IgD-negative memory B cell (primary cell): ENCODE results near the gene FBXO8. TPM values are rescaled to one million over a fixed set of nuclear protein-coding genes. Genes with fewer than 3 reads are reported as not detected.
"Not testable (repeated sequence)": the region's sequence is repeated elsewhere in the genome, so short reads cannot be mapped to it uniquely, and the experiment has no call there.

Source experiments
- H3K27ac Mint-ChIP-seq, 3 donors: one replicate each; pipeline ENCODE4 v1.8.0; 2020 to 2022; ENCODE audit warnings: mild to moderate bottlenecking in 3 of 3, mixed read lengths in 3 of 3, moderate library complexity in 1 of 3
- H3K27me3 Mint-ChIP-seq: one replicate; pipeline ENCODE4 v1.8.0; 2021; ENCODE audit warnings: mixed read lengths
- H3K36me3 Mint-ChIP-seq: one replicate; pipeline ENCODE4 v1.8.0; 2020; ENCODE audit warnings: mild to moderate bottlenecking, mixed read lengths
- H3K4me1 Mint-ChIP-seq, 3 donors: one replicate each; pipeline ENCODE4 v1.8.0; 2020 to 2022; ENCODE audit warnings: mixed read lengths in 3 of 3, mild to moderate bottlenecking in 1 of 3
- H3K4me3 Mint-ChIP-seq, 4 donors: one replicate each; pipeline ENCODE4 v1.8.0; 2020 to 2022; ENCODE audit warnings: mild to moderate bottlenecking in 4 of 4, mixed read lengths in 4 of 4, moderate library complexity in 3 of 4
- H3K9me3 Mint-ChIP-seq, 3 donors: one replicate each; pipeline ENCODE4 v1.8.0; 2020 to 2021; ENCODE audit warnings: mixed read lengths in 3 of 3, mild to moderate bottlenecking in 1 of 3
- polyA plus RNA-seq: library from polyadenylated mRNA; unstranded; fragments of 300-500 nt; fragmentation: Illumina TruSeq; gene quantifications from one replicate; pipeline ENCODE4 v1.2.3, GENCODE V29; 2021

Gene FBXO8
- polyA plus RNA-seq, 1 donor from 2014 or later, result 16.0 TPM

DNA sequence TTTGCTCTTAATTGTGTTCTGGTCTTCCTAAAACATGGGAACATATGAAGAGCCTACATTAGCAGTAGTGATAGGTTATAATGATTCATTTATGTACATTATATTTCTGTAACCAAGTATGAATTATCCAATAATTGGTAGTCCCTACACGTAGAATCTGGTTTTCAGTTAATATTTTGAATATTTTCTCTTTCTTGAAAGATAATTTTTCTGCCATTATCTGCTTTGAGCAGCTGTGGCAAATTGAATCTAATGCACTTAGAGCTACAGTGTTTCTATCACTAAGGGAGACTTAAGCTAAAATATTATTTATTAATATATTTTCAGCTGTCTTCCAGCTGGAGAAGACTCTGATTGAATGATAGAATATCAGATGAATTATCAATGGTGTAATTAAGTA, 21.2 kb upstream of the FBXO8 start:
- Mint-ChIP-seq H3K36me3 (peaks cover 22% of the 10 kb centered on the region), H3K4me1 (peaks cover 0 to 2% (median 2%) of the 10 kb centered on the region in 3 donors), H3K27me3 (no peaks in the 10 kb centered on the region), H3K27ac (no peak overlapping the region), H3K4me3 (no peak overlapping the region), H3K9me3 (no peaks in the 10 kb centered on the region)

DNA sequence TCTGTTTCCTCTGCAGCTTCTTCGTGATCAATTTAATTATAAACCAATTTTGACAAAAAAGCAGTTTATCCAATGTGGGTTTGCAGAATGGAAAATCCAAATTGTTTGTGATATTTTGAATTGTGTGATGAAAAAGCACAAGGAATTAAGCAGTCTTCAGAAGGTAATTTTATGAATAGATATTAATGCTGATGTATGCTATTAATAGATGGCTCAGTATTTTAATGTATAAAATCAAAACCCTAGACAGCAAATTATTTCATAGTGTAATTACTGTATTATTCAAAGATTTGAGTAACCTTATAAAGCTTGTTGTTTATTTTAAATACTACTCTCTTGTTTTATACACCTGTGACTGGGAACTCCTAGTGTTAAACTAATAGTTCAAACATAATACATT, 20.2 kb upstream of the FBXO8 start:
- H3K27me3 Mint-ChIP-seq, result no peaks in the 10 kb centered on the region
- peaks cover 0 to 2% (median 2%) of the 10 kb centered on the region in 3 donors for H3K4me1 Mint-ChIP-seq
- H3K4me3 Mint-ChIP-seq, result no peak overlapping the region
- peaks cover 24% of the 10 kb centered on the region for H3K36me3 Mint-ChIP-seq
- no peak overlapping the region for H3K27ac Mint-ChIP-seq
- H3K9me3 Mint-ChIP-seq, result no peaks in the 10 kb centered on the region

DNA sequence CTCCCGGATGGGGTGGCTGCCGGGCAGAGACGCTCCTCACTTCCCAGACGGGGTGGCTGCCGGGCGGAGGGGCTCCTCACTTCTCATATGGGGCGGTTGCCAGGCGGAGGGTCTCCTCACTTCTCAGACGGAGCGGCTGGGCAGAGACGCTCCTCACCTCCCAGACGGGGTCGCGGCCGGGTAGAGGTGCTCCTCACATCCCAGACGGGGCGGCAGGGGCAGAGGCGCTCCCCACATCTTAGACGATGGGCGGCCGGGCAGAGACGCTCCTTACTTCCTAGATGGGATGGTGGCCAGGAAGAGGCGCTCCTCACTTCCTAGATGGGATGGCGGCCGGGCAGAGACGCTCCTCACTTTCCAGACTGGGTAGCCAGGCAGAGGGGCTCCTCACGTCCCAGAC, 11.7 kb upstream of the FBXO8 start:
- peaks cover 4 to 15% (median 8%) of the 10 kb centered on the region in 3 donors for H3K4me1 Mint-ChIP-seq
- H3K27me3 Mint-ChIP-seq, H3K27ac Mint-ChIP-seq, H3K4me3 Mint-ChIP-seq: not testable (repeated sequence)
- peaks cover 4 to 18% (median 6%) of the 10 kb centered on the region in 3 donors for H3K9me3 Mint-ChIP-seq
- H3K36me3 Mint-ChIP-seq, result peaks cover 24% of the 10 kb centered on the region

- Mint-ChIP-seq H3K4me1 (peaks cover 4 to 15% (median 8%) of the 10 kb centered on the region in 3 donors), H3K36me3 (peaks cover 19% of the 10 kb centered on the region), H3K9me3 (peaks cover 4 to 18% (median 6%) of the 10 kb centered on the region in 3 donors)
- H3K4me3 Mint-ChIP-seq, H3K27me3 Mint-ChIP-seq, H3K27ac Mint-ChIP-seq: not testable (repeated sequence)
Measured at GRCh38 chr4:174294641-174295040, 11.2 kb upstream of the FBXO8 start.

DNA sequence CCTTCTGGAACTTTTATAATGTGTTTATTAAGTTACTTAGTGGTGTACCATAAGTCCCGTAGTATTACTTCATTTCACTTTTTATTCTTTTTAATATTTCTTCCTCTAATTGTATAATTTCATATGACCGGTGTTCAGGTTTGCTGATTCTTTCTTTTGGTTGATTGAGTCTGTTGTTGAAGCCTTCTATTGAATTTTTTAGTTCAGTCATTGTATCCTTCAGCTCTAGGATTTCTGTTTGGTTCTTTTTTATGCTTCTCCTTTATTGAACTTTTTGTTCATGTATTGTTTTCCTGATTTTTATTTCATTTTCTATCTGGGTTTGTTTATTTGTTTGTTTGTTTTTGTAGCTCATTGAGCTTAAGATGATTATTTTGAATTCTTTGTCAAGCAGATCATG, 9.0 kb upstream of the FBXO8 start:
- Mint-ChIP-seq H3K27me3 (no peaks in the 10 kb centered on the region), H3K27ac (peak overlapping the region in 1 of 3 donors; percentile 93), H3K4me3 (no peak overlapping the region), H3K4me1 (peaks cover 7 to 20% (median 12%) of the 10 kb centered on the region in 3 donors), H3K36me3 (peaks cover 18% of the 10 kb centered on the region), H3K9me3 (peaks cover 4 to 18% (median 6%) of the 10 kb centered on the region in 3 donors)

GRCh38 chr4:174286870-174287269, 3.4 kb upstream of the FBXO8 start:
- no peaks in the 10 kb centered on the region for H3K27me3 Mint-ChIP-seq
- H3K4me3 Mint-ChIP-seq, result peak overlapping the region in 1 of 4 donors; percentile 72
- H3K27ac Mint-ChIP-seq, result no peak overlapping the region
- H3K4me1 Mint-ChIP-seq, result peaks cover 32 to 36% (median 33%) of the 10 kb centered on the region in 3 donors
- peaks cover 9% of the 10 kb centered on the region for H3K36me3 Mint-ChIP-seq
- peaks cover 0 to 5% (median 4%) of the 10 kb centered on the region in 3 donors for H3K9me3 Mint-ChIP-seq

- Mint-ChIP-seq H3K9me3 (no peaks in the 10 kb centered on the region), H3K4me3 (peak overlapping the region; percentile 88 to 100 (median 98)), H3K27ac (peak overlapping the region; percentile 91 to 100 (median 99)), H3K4me1 (peaks cover 34 to 47% (median 34%) of the 10 kb centered on the region in 3 donors), H3K27me3 (no peaks in the 10 kb centered on the region), H3K36me3 (peaks cover 10% of the 10 kb centered on the region)
Measured at GRCh38 chr4:174284487-174284886, 1.0 kb upstream of the FBXO8 start.

GRCh38 chr4:174282836-174283506, 496 bp downstream of the FBXO8 start:
- H3K36me3 Mint-ChIP-seq, result peaks cover 5% of the 10 kb centered on the region
- no peaks in the 10 kb centered on the region for H3K27me3 Mint-ChIP-seq
- H3K27ac Mint-ChIP-seq, result peak overlapping the region; percentile 91 to 100 (median 99)
- H3K9me3 Mint-ChIP-seq, result no peaks in the 10 kb centered on the region
- peak overlapping the region; percentile 88 to 100 (median 98) for H3K4me3 Mint-ChIP-seq
- peaks cover 29 to 52% (median 30%) of the 10 kb centered on the region in 3 donors for H3K4me1 Mint-ChIP-seq

- H3K4me3 Mint-ChIP-seq, result peak overlapping the region in 1 of 4 donors; percentile 88
- H3K27ac Mint-ChIP-seq, result no peak overlapping the region
- peaks cover 5% of the 10 kb centered on the region for H3K36me3 Mint-ChIP-seq
- peaks cover 27 to 53% (median 30%) of the 10 kb centered on the region in 3 donors for H3K4me1 Mint-ChIP-seq
- no peaks in the 10 kb centered on the region for H3K9me3 Mint-ChIP-seq
- H3K27me3 Mint-ChIP-seq, result no peaks in the 10 kb centered on the region
Measured at GRCh38 chr4:174281901-174282300, 1.6 kb downstream of the FBXO8 start.

GRCh38 chr4:174281182-174281737, 2.2 kb downstream of the FBXO8 start:
- H3K36me3 Mint-ChIP-seq, result peaks cover 5% of the 10 kb centered on the region
- no peaks in the 10 kb centered on the region for H3K27me3 Mint-ChIP-seq
- no peak overlapping the region for H3K27ac Mint-ChIP-seq
- peak overlapping the region in 1 of 4 donors; percentile 52 for H3K4me3 Mint-ChIP-seq
- H3K9me3 Mint-ChIP-seq, result no peaks in the 10 kb centered on the region
- H3K4me1 Mint-ChIP-seq, result peaks cover 26 to 48% (median 28%) of the 10 kb centered on the region in 3 donors

- Mint-ChIP-seq H3K4me3 (peak overlapping the region in 1 of 4 donors; percentile 48), H3K9me3 (no peaks in the 10 kb centered on the region), H3K4me1 (peaks cover 18 to 48% (median 26%) of the 10 kb centered on the region in 3 donors), H3K36me3 (peaks cover 4% of the 10 kb centered on the region), H3K27ac (peak overlapping the region in 1 of 3 donors; percentile 71), H3K27me3 (no peaks in the 10 kb centered on the region)
Measured at GRCh38 chr4:174279433-174280155, 3.9 kb downstream of the FBXO8 start.

- Mint-ChIP-seq H3K27ac (peak overlapping the region in 1 of 3 donors; percentile 71), H3K27me3 (no peaks in the 10 kb centered on the region), H3K9me3 (no peaks in the 10 kb centered on the region), H3K4me1 (peaks cover 16 to 47% (median 21%) of the 10 kb centered on the region in 3 donors), H3K4me3 (peak overlapping the region in 1 of 4 donors; percentile 10), H3K36me3 (peaks cover 4% of the 10 kb centered on the region)
Measured at GRCh38 chr4:174278467-174278866, 5.0 kb downstream of the FBXO8 start.

- no peak overlapping the region for H3K27ac Mint-ChIP-seq
- peaks cover 4% of the 10 kb centered on the region for H3K36me3 Mint-ChIP-seq
- peaks cover 11 to 47% (median 19%) of the 10 kb centered on the region in 3 donors for H3K4me1 Mint-ChIP-seq
- H3K9me3 Mint-ChIP-seq, result no peaks in the 10 kb centered on the region
- H3K4me3 Mint-ChIP-seq, result no peak overlapping the region
- H3K27me3 Mint-ChIP-seq, result no peaks in the 10 kb centered on the region
Measured at GRCh38 chr4:174277433-174277832, 6.0 kb downstream of the FBXO8 start.

- Mint-ChIP-seq H3K4me1 (peaks cover 9 to 35% (median 13%) of the 10 kb centered on the region in 3 donors), H3K27me3 (no peaks in the 10 kb centered on the region), H3K36me3 (peaks cover 4% of the 10 kb centered on the region), H3K4me3 (no peak overlapping the region), H3K27ac (no peak overlapping the region), H3K9me3 (no peaks in the 10 kb centered on the region)
Measured at GRCh38 chr4:174275101-174275500, 8.4 kb downstream of the FBXO8 start.

DNA sequence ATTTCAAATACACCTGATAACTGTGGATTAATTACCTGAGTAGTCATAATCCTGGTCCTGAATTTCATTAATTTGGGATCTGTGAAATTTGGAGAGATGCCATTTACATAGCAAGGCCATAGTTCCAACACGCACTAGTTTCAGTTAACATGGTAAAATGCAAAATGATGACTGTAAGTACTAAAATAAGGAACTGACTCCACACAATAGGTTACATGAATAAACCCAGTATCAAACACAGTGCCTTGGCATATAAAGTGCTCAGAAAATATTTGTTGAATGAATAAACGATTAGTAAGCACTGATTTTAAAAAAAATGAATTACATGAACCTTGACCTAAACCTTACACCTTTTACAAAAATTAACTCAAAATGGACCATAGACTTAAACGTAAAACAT, 9.0 kb downstream of the FBXO8 start:
- Mint-ChIP-seq H3K9me3 (no peaks in the 10 kb centered on the region), H3K4me1 (peaks cover 7 to 32% (median 11%) of the 10 kb centered on the region in 3 donors), H3K27me3 (no peaks in the 10 kb centered on the region), H3K36me3 (peaks cover 2% of the 10 kb centered on the region), H3K27ac (no peak overlapping the region), H3K4me3 (no peak overlapping the region)
